Astrocyte of the cerebellum (primary cell): ENCODE results near the gene ZSCAN12.
"Not testable (repeated sequence)": the region's sequence is repeated elsewhere in the genome, so short reads cannot be mapped to it uniquely, and the experiment has no call there.

Source experiments
- DNase-seq: peaks from one replicate; pipeline ENCODE4 v3.0.0-alpha.2; 2011; ENCODE audit warnings: low read depth
- H3K4me3 ChIP-seq: 2 replicates; pipeline ENCODE4 v1.5.1; 2011; ENCODE audit warnings: mild to moderate bottlenecking, low read depth, low read length, moderate library complexity
- CTCF ChIP-seq: IDR thresholded peaks from 2 replicates; pipeline ENCODE4 v1.5.1; 2012; ENCODE audit warnings: low read length, low read depth, moderate library complexity, mild to moderate bottlenecking; ENCODE audit errors: missing control alignments
- in situ Hi-C: cut with HindIII; loops from 2 replicates; pipeline ENCODE4 v1.10.0; 2017; ENCODE audit warnings: low sequenced_read_pairs

Gene ZSCAN12

GRCh38 chr6:28399350-28400121, at the start of gene ZSCAN12:
TSS of gene ZSCAN12 (minus strand) at chr6:28399747. CDS start at chr6:28398405, 1,342 bp downstream.
- peak; percentile 55 for DNase-seq
- peak; percentile 79 for TF ChIP-seq CTCF
- in situ Hi-C loops: no loop called here
- peak within 1 kb of the TSS; percentile 93 for H3K4me3 ChIP-seq

GRCh38 chr6:28449056-28449455, 49.5 kb upstream of the ZSCAN12 start:
- no peak for DNase-seq
- H3K4me3 ChIP-seq: no peak overlapping the region
- in situ Hi-C loops: no loop called here
- TF ChIP-seq CTCF: no peak

GRCh38 chr6:28447512-28447906, 48.0 kb upstream of the ZSCAN12 start:
- H3K4me3 ChIP-seq: peak overlapping the region; percentile 53
- DNase-seq, in situ Hi-C loops: not testable (repeated sequence)

- in situ Hi-C loops: no loop called here
- peak overlapping the region; percentile 53 for H3K4me3 ChIP-seq
- TF ChIP-seq CTCF: no peak
- no peak for DNase-seq
Observed at GRCh38 chr6:28446818-28447511, 47.4 kb upstream of the ZSCAN12 start.

GRCh38 chr6:28444759-28445158, 45.2 kb upstream of the ZSCAN12 start:
- H3K4me3 ChIP-seq, in situ Hi-C loops, DNase-seq: not testable (repeated sequence)

- no peak for TF ChIP-seq CTCF
- in situ Hi-C loops: no loop called here
- H3K4me3 ChIP-seq: peak within 1 kb of the TSS; percentile 63
- peak; percentile 69 for DNase-seq
Observed at GRCh38 chr6:28443112-28443773, 43.7 kb upstream of the ZSCAN12 start, which contains the start of gene ZSCAN23. TSS of gene ZSCAN23 (minus strand) at chr6:28443491. CDS start at chr6:28436266, 7,225 bp downstream.

- no peak for TF ChIP-seq CTCF
- DNase-seq: no peak
- in situ Hi-C loops: no loop called here
- peak overlapping the region; percentile 63 for H3K4me3 ChIP-seq
Observed at GRCh38 chr6:28442586-28442985, 43.0 kb upstream of the ZSCAN12 start.
